ENCODE results near the gene ORAI2. TPM values are rescaled to one million over a fixed set of nuclear protein-coding genes. Genes with fewer than 3 reads are reported as not detected.
A peak's percentile ranks its signal among the peaks of the same experiment; 100 is the strongest.

The ORAI2 gene
- total and polyA plus RNA-seq, 2 donors (not counting 1 experiment from before 2014, with no cell fraction given) = 20.3 to 26.6 TPM

- Histone ChIP-seq H3K9me3 (ENCODE audit: control insufficient read depth, insufficient read depth, low read depth, low read length) (no peaks in the 10 kb centered on the region), H3K79me2 (ENCODE audit: control insufficient read depth, insufficient read depth, low read length) (peaks cover 11% of the 10 kb centered on the region), H3K4me2 (ENCODE audit: extremely low read depth, insufficient read depth, low read length) (no peak overlapping the region), H3K27ac (ENCODE audit: insufficient read depth, low read length) (no peak overlapping the region), H3K4me1 (ENCODE audit: control insufficient read depth, extremely low read depth, insufficient read depth, low read length) (peaks cover 4% of the 10 kb centered on the region), H3K36me3 (ENCODE audit: control insufficient read depth, insufficient read depth, low read length) (peaks cover 6% of the 10 kb centered on the region), H3K4me3 (replicated peaks in 1 of 4; ENCODE audit: control extremely low read depth in 1 of 4, insufficient read depth in 1 of 4, low read depth in 3 of 4, low read length in 4 of 4) (no peak overlapping the region), H3K27me3 (ENCODE audit: control insufficient read depth, insufficient read depth, low read length) (no peaks in the 10 kb centered on the region), H3K9ac (ENCODE audit: insufficient read depth, low read length) (no peak overlapping the region), H4K20me1 (ENCODE audit: control insufficient read depth, extremely low read depth, insufficient read depth, low read length) (no peaks in the 10 kb centered on the region), H2AFZ (ENCODE audit: low read length) (no peak overlapping the region)
- no peak for TF ChIP-seq CTCF (conservative IDR thresholded peaks at IDR 0.05 in 1 of 2, IDR thresholded peaks at IDR 0.05 in 1 of 2; ENCODE audit: low read depth in 1 of 2, low read length in 2 of 2)
- TF ChIP-seq EZH2 (IDR thresholded peaks at IDR 0.05; ENCODE audit: low read length, missing control alignments) = no peak
- DNase-seq (ENCODE audit: low read depth in 2 of 2) = no peak
Measured at GRCh38 chr7:102459221-102459844, 26.0 kb downstream of the ORAI2 start.

GRCh38 chr7:102460467-102460866 is 27.1 kb downstream of the ORAI2 start:
- Histone ChIP-seq H3K9me3 (ENCODE audit: control insufficient read depth, insufficient read depth, low read depth, low read length) (no peaks in the 10 kb centered on the region), H3K9ac (ENCODE audit: insufficient read depth, low read length) (no peak overlapping the region), H3K36me3 (ENCODE audit: control insufficient read depth, insufficient read depth, low read length) (peaks cover 6% of the 10 kb centered on the region), H2AFZ (ENCODE audit: low read length) (no peak overlapping the region), H3K27ac (ENCODE audit: insufficient read depth, low read length) (no peak overlapping the region), H3K27me3 (ENCODE audit: control insufficient read depth, insufficient read depth, low read length) (no peaks in the 10 kb centered on the region), H3K4me1 (ENCODE audit: control insufficient read depth, extremely low read depth, insufficient read depth, low read length) (peaks cover 4% of the 10 kb centered on the region), H3K79me2 (ENCODE audit: control insufficient read depth, insufficient read depth, low read length) (peaks cover 13% of the 10 kb centered on the region), H3K4me3 (replicated peaks in 1 of 4; ENCODE audit: control extremely low read depth in 1 of 4, insufficient read depth in 1 of 4, low read depth in 3 of 4, low read length in 4 of 4) (no peak overlapping the region), H4K20me1 (ENCODE audit: control insufficient read depth, extremely low read depth, insufficient read depth, low read length) (no peaks in the 10 kb centered on the region), H3K4me2 (ENCODE audit: extremely low read depth, insufficient read depth, low read length) (no peak overlapping the region)
- no peak for DNase-seq (ENCODE audit: low read depth in 2 of 2)
- TF ChIP-seq EZH2 (IDR thresholded peaks at IDR 0.05; ENCODE audit: low read length, missing control alignments) (no peak), CTCF (conservative IDR thresholded peaks at IDR 0.05 in 1 of 2, IDR thresholded peaks at IDR 0.05 in 1 of 2; ENCODE audit: low read depth in 1 of 2, low read length in 2 of 2) (no peak)

- peak overlapping the region; percentile 74 to 98 (median 86) for H3K4me3 ChIP-seq (replicated peaks in 1 of 4; ENCODE audit: control extremely low read depth in 1 of 4, insufficient read depth in 1 of 4, low read depth in 3 of 4, low read length in 4 of 4)
- H3K27ac ChIP-seq (ENCODE audit: insufficient read depth, low read length) = peak overlapping the region; percentile 72
- no peaks in the 10 kb centered on the region for H3K27me3 ChIP-seq (ENCODE audit: control insufficient read depth, insufficient read depth, low read length)
- TF ChIP-seq CTCF (conservative IDR thresholded peaks at IDR 0.05 in 1 of 2, IDR thresholded peaks at IDR 0.05 in 1 of 2; ENCODE audit: low read depth in 1 of 2, low read length in 2 of 2) = no peak
- no peak for TF ChIP-seq EZH2 (IDR thresholded peaks at IDR 0.05; ENCODE audit: low read length, missing control alignments)
- DNase-seq (ENCODE audit: low read depth in 2 of 2) = no peak
- H3K4me2 ChIP-seq (ENCODE audit: extremely low read depth, insufficient read depth, low read length) = peak overlapping the region; percentile 100
- H3K36me3 ChIP-seq (ENCODE audit: control insufficient read depth, insufficient read depth, low read length) = peaks cover 2% of the 10 kb centered on the region
- H3K79me2 ChIP-seq (ENCODE audit: control insufficient read depth, insufficient read depth, low read length) = peaks cover 17% of the 10 kb centered on the region
- H3K4me1 ChIP-seq (ENCODE audit: control insufficient read depth, extremely low read depth, insufficient read depth, low read length) = peaks cover 9% of the 10 kb centered on the region
- no peaks in the 10 kb centered on the region for H4K20me1 ChIP-seq (ENCODE audit: control insufficient read depth, extremely low read depth, insufficient read depth, low read length)
- H3K9ac ChIP-seq (ENCODE audit: insufficient read depth, low read length) = peak overlapping the region; percentile 87
- H3K9me3 ChIP-seq (ENCODE audit: control insufficient read depth, insufficient read depth, low read depth, low read length) = no peaks in the 10 kb centered on the region
- peak overlapping the region; percentile 86 for H2AFZ ChIP-seq (ENCODE audit: low read length)
Measured at GRCh38 chr7:102463841-102464576, 30.6 kb downstream of the ORAI2 start.
